Neural cell (in vitro differentiated cells): ENCODE measurements around the gene PRKG1. TPM values are rescaled to one million over a fixed set of nuclear protein-coding genes. Genes with fewer than 3 reads are reported as not detected.

ENCODE experiments used
- H2AFZ ChIP-seq: fragments of 200-600, 300-800 bp; sonication (generic), shearing (Covaris generic); 2 replicates; pipeline ENCODE4 v1.6.0; 2014; ENCODE audit warnings: low read depth, mild to moderate bottlenecking, antibody characterized with exemption, low read length, moderate library complexity
- H3F3A ChIP-seq: fragments of 200-600 bp; shearing (Covaris generic); 2 replicates; pipeline ENCODE4 v1.6.1; 2016; ENCODE audit warnings: mild to moderate bottlenecking, moderate library complexity, mixed read lengths, antibody characterized with exemption, low read length; ENCODE audit not compliant: insufficient read depth, poor library complexity, severe bottlenecking
- H3K27ac ChIP-seq: fragments of 200-600, 300-800 bp; sonication (generic), shearing (Covaris generic); 2 replicates; pipeline ENCODE4 v1.5.1; 2014; ENCODE audit warnings: mild to moderate bottlenecking, low read length, moderate library complexity
- H3K27me3 ChIP-seq: fragments of 300-800, 200-600 bp; sonication (generic), shearing (Covaris generic); 2 replicates; pipeline ENCODE4 v1.6.0; 2014; ENCODE audit warnings: mild to moderate bottlenecking, low read depth, low read length, moderate library complexity; ENCODE audit not compliant: insufficient read depth
- H3K36me3 ChIP-seq: fragments of 300-800, 200-600 bp; sonication (generic), shearing (Covaris generic); 2 replicates; pipeline ENCODE4 v1.5.1; 2014; ENCODE audit warnings: mild to moderate bottlenecking, antibody characterized with exemption, low read length, moderate library complexity; ENCODE audit not compliant: insufficient read depth
- H3K4me2 ChIP-seq: fragments of 300-800, 200-600 bp; sonication (generic), shearing (Covaris generic); 2 replicates; pipeline ENCODE4 v1.6.0; 2014; ENCODE audit warnings: mild to moderate bottlenecking, low read length
- H3K4me3 ChIP-seq: fragments of 300-800, 200-600 bp; sonication (generic), shearing (Covaris generic); 2 replicates; pipeline ENCODE4 v1.5.1; 2014; ENCODE audit warnings: mild to moderate bottlenecking, low read length, moderate library complexity
- H3K79me2 ChIP-seq: fragments of 200-600 bp; shearing (Covaris generic); replicated peaks from 2 replicates; pipeline ENCODE4 v1.6.0; 2014; ENCODE audit warnings: mild to moderate bottlenecking, low read length, moderate library complexity; ENCODE audit not compliant: insufficient read depth
- H3K9ac ChIP-seq: fragments of 300-800, 200-600 bp; sonication (generic), shearing (Covaris generic); 2 replicates; pipeline ENCODE4 v1.6.1; 2016; ENCODE audit warnings: mild to moderate bottlenecking, low read length, mixed read lengths
- H3K9me2 ChIP-seq: fragments of 200-600 bp; shearing (Covaris generic); 2 replicates; pipeline ENCODE4 v1.6.1; 2016; ENCODE audit warnings: mild to moderate bottlenecking, low read length, mixed read lengths; ENCODE audit not compliant: insufficient read depth
- H3K9me3 ChIP-seq: fragments of 200-600, 300-800 bp; sonication (generic), shearing (Covaris generic); 2 replicates; pipeline ENCODE4 v1.6.1; 2016; ENCODE audit warnings: mild to moderate bottlenecking, mixed run types, low read length, moderate library complexity, mixed read lengths
- H4K20me1 ChIP-seq: fragments of 200-600 bp; shearing (Covaris generic); 2 replicates; pipeline ENCODE4 v1.6.1; 2016; ENCODE audit warnings: mild to moderate bottlenecking, mixed run types; ENCODE audit not compliant: insufficient read depth
- CTCF ChIP-seq: fragments of 450-650 bp; IDR thresholded peaks from 2 replicates; pipeline ENCODE4 v1.5.1; 2014; ENCODE audit warnings: antibody characterized with exemption, mild to moderate bottlenecking, moderate library complexity; ENCODE audit not compliant: poor library complexity, severe bottlenecking
- EP300 ChIP-seq: fragments of 450-650 bp; conservative IDR thresholded peaks from 2 replicates; pipeline ENCODE4 v1.6.1; 2014; ENCODE audit warnings: antibody characterized with exemption, mild to moderate bottlenecking, moderate library complexity; ENCODE audit not compliant: poor library complexity, severe bottlenecking
- EZH2 ChIP-seq: fragments of 200-600, 300-800 bp; shearing (Covaris generic), sonication (generic); IDR thresholded peaks from 2 replicates; pipeline ENCODE4 v1.6.1; 2014; ENCODE audit warnings: antibody characterized with exemption, low read length, borderline replicate concordance, mild to moderate bottlenecking; ENCODE audit not compliant: insufficient read depth, poor library complexity, severe bottlenecking
- MXI1 ChIP-seq: fragments of 450-650 bp; conservative IDR thresholded peaks from 2 replicates; pipeline ENCODE4 v1.6.1; 2014; ENCODE audit warnings: antibody characterized with exemption, mild to moderate bottlenecking; ENCODE audit not compliant: poor library complexity, severe bottlenecking
- POLR2AphosphoS5 ChIP-seq: IDR thresholded peaks from 2 replicates; pipeline ENCODE4 v1.6.1; 2012
- RAD21 ChIP-seq: fragments of 450-650 bp; conservative IDR thresholded peaks from 2 replicates; pipeline ENCODE4 v1.6.1; 2014; ENCODE audit warnings: antibody characterized with exemption, mild to moderate bottlenecking, moderate library complexity
- REST ChIP-seq: IDR thresholded peaks from 2 replicates; pipeline ENCODE4 v1.6.1; 2012; ENCODE audit warnings: borderline replicate concordance
- SMC3 ChIP-seq: fragments of 450-650 bp; conservative IDR thresholded peaks from 2 replicates; pipeline ENCODE4 v1.6.1; 2014; ENCODE audit warnings: antibody characterized with exemption, mild to moderate bottlenecking, moderate library complexity; ENCODE audit not compliant: poor library complexity
- TAF1 ChIP-seq: IDR thresholded peaks from 2 replicates; pipeline ENCODE4 v1.6.1; 2012; ENCODE audit warnings: low read depth
- polyA plus RNA-seq: library from polyadenylated mRNA; depleted of rRNA; stranded (reverse); fragments of >200 nt; gene quantifications from 2 replicates; pipeline ENCODE4 v1.2.3, GENCODE V29; 2014

The PRKG1 gene
- polyA plus RNA-seq, 1 donor from 2014 or later = 2.2 TPM

GRCh38 chr10:51985336-51985735 lies 911.0 kb downstream of the PRKG1 start:
- Histone ChIP-seq H4K20me1 (no peaks in the 10 kb centered on the region), H3K27ac (no peak overlapping the region), H3K9me2 (no peaks in the 10 kb centered on the region), H3K9me3 (no peaks in the 10 kb centered on the region), H3K36me3 (no peaks in the 10 kb centered on the region), H3K4me2 (no peak overlapping the region), H3K4me3 (no peak overlapping the region), H3K9ac (no peak overlapping the region), H3K79me2 (no peaks in the 10 kb centered on the region), H2AFZ (no peak overlapping the region), H3F3A (no peaks in the 10 kb centered on the region), H3K27me3 (no peaks in the 10 kb centered on the region)
- TF ChIP-seq MXI1 (no peak), POLR2AphosphoS5 (no peak), RAD21 (no peak), EZH2 (no peak), EP300 (no peak)

- Histone ChIP-seq H3K36me3 (no peaks in the 10 kb centered on the region), H3F3A (no peaks in the 10 kb centered on the region), H3K27ac (no peak overlapping the region), H3K4me2 (no peak overlapping the region), H2AFZ (no peak overlapping the region), H3K9me3 (no peaks in the 10 kb centered on the region), H4K20me1 (no peaks in the 10 kb centered on the region), H3K4me3 (no peak overlapping the region), H3K9ac (no peak overlapping the region), H3K9me2 (no peaks in the 10 kb centered on the region), H3K27me3 (no peaks in the 10 kb centered on the region), H3K79me2 (no peaks in the 10 kb centered on the region)
- TF ChIP-seq EZH2 = no peak
- TF ChIP-seq SMC3 = no peak
- no peak for TF ChIP-seq POLR2AphosphoS5
- TF ChIP-seq REST = no peak
- TF ChIP-seq EP300 = no peak
- no peak for TF ChIP-seq CTCF
- no peak for TF ChIP-seq TAF1
- TF ChIP-seq MXI1 = no peak
- no peak for TF ChIP-seq RAD21
These were observed 912.2 kb downstream of the PRKG1 start for GRCh38 chr10:51986516-51986915.
